ENCODE results near the gene DROSHA.
"Not testable (repeated sequence)": the region's sequence is repeated elsewhere in the genome, so short reads cannot be mapped to it uniquely, and the experiment has no call there.

The DROSHA gene

GRCh38 chr5:31380049-31380448 is 151.8 kb downstream of the DROSHA start:
- DNase-seq = no peak
- ATAC-seq = no peak

GRCh38 chr5:31378838-31379237 is 153.1 kb downstream of the DROSHA start:
- ATAC-seq (no peak), DNase-seq (no peak)

GRCh38 chr5:31378136-31378535 is 153.8 kb downstream of the DROSHA start:
- no peak for ATAC-seq
- no peak for DNase-seq

- ATAC-seq (no peak), DNase-seq (no peak)
These were observed 154.5 kb downstream of the DROSHA start for GRCh38 chr5:31377274-31377946.

GRCh38 chr5:31375999-31376720 is 155.7 kb downstream of the DROSHA start:
- no peak for DNase-seq
- ATAC-seq = no peak

- DNase-seq (no peak), ATAC-seq (no peak)
These were observed 159.8 kb downstream of the DROSHA start for GRCh38 chr5:31372124-31372523.

- DNase-seq = no peak
- no peak for ATAC-seq
These were observed 165.0 kb downstream of the DROSHA start for GRCh38 chr5:31366941-31367340.

GRCh38 chr5:31365776-31366175 is 166.1 kb downstream of the DROSHA start:
- DNase-seq = no peak

DNA sequence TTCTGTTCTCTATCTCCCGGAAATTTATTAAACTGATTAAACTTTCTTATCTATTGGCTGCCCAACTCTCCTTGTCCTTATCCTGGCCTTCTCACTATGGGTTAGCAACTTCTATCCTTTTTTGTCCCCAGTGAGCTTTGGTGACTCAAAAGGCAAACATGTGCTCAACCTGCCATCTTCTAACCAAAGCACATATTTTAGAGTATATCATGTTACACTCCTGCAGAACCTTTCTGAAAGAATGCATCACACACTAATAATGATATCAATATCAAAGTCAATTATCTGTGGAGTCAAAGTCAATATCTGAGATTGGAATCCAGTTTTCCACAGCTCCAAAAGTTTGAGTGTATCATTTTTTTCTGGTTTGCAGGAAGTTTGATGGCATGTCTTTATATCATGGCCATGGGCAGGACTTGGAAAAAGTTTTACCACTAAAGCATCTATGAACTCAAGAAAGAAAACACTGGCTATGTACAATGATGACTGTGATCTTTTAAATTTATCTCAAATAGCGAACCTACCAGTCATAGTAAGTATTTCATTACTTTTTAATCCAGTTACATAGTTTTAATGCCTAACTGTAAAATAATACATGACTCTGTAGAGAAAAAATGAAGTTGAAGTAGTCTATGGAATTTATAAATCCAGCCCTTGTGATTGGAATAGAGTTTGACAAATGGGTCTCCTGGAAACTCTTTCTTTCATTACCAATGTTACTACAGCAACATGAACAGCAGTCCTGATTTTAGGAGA is 166.8 kb downstream of the DROSHA start:
- ATAC-seq = no peak
- no peak for DNase-seq

More at GRCh38 chr5:31365776-31366175, 166.1 kb downstream of the DROSHA start:
- ATAC-seq = no peak

DNA sequence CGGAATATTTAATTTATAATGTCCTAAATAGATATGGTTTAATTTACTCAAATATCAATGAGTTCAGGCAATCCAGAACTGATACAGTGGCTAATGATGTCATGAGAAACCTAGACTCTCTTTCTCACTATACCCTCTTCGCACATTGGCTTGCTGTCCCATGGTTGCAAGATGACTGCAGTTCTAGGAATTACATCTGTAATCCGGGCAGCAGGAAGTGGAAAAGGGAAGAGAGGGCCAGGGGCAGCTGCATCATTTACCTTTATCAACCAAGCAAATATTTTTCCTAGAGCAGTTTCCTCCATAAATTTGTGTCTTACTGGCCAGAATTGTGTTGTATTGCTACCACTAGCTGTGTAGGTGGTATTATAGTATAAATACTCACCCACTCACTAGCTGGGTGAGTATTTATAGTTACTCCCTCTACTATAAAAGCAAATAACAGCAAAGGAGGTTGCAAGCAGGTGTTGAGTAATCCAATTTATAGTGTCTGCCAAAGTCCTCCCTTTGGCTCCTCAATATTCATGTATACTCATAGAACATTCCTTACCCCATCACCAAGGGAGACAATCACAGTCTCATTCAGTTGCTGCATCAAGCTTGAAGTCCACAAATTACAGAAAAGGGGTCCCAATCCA is 168.8 kb downstream of the DROSHA start:
- no peak for DNase-seq
- no peak for ATAC-seq

DNA sequence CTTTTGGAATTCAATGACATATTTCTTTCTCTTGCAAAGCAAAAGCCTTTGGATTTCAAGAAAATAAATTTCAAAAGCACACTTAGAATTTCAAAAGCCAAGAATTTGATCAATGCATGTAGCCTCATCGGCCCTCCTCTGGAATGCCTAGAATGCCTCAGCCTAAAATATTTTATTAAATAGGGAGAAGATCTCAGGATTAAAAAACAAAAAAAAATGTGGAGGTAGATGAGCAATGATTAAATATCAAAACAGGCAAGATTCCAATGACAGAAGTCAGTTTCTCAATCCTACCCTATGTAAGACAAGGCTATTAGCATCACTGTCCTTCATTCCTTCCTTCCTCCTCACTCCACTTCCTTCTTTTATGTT is 169.4 kb downstream of the DROSHA start:
- ATAC-seq (no peak), DNase-seq (no peak)

DNA sequence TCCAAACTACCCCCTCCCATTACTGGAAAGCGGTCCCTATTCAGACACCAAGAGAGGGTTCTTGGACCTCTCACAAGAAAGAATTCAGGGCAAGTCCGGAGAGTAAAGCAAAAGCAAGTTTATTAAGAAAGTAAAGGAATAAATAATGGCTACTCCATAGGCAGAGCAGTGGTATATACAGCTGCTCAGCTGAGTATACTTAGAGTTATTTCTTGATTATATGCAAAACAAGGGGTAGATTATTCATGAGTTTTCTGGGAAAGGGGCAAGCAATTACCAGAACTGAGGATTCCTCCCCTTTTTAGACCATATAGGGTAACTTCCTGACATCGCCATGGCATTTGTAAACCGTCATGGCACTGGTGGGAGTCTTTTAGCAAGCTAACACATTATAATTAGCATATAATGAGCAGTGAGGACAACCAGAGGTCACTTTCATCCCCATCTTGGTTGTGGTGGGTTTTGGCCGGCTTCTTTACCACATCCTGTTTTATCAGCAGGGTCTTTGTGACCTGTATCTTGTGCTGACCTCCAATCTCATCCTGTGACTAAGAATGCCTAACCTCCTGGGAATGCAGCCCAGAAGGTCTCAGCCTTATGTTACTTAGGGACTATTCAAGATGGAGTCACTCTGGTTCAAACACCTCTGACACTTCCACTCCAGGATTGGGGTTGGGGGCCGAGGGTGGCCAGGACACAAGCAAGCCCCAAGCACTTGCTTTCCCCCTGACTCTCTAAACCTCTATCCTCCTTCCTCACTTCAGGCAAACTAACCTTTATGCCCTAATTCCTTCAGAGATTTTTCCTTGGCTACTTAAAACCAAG is 170.0 kb downstream of the DROSHA start:
- not testable (repeated sequence) for DNase-seq, ATAC-seq

DNA sequence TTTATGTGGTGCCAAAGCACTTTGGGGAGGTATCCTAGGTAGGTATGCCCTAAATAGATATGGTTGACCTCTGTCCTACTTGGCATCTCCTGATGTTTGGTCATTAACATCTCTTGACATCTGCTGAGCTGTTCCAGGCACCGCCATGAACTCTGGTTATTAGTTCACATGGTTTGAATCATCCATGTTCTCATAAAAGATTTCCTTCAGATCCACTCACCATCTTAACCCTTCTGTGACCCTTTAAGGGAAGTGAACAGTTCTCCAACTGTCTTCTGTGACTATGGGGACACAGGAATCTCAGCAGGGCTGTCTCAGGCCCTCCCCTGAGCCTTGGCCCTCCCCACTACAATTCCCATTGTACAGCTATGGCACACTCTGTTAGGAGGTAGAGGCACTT is 170.7 kb downstream of the DROSHA start:
- ATAC-seq (no peak), DNase-seq (no peak)

DNA sequence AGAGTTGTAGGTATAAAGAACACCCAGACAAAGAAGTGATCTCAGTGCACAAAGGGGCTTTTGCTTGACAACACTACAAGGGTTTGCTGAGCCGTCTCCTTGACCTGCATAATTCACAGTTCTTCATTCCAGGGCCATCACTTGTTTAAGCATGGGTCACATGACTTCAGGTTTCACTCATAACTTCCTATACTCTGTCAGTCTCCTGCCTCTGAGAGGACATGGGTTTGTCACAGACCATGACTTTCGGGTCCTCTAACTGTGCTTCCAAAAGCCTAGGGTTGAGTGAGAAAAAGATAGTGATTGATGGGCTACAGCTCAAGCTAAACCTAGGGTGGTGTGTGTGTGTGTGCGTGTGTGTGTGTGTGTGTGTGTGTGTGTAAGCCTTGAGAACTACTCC is 172.1 kb downstream of the DROSHA start:
- ATAC-seq (no peak), DNase-seq (no peak)

- DNase-seq = no peak
- ATAC-seq = no peak
These were observed 174.9 kb downstream of the DROSHA start for GRCh38 chr5:31357038-31357437.

- DNase-seq (no peak), ATAC-seq (no peak)
These were observed 176.6 kb downstream of the DROSHA start for GRCh38 chr5:31355337-31355736.

All from stimulated activated naive CD8-positive, alpha-beta T cell treated with anti-CD3 and anti-CD28 coated beads, Interleukin-15, Interleukin-2, amounts not matched to agents 100 U/mL and 50 U/mL, for 24 hours (primary cell).